Right kidney (tissue), 1 donor: ENCODE results near the gene CCDC43.
"Not testable (repeated sequence)": the region's sequence is repeated elsewhere in the genome, so short reads cannot be mapped to it uniquely, and the experiment has no call there.

Source experiments
- DNase-seq: peaks from one replicate; pipeline ENCODE4 v3.0.0-alpha.2; 2016

Gene CCDC43

GRCh38 chr17:44673893-44674292 lies 15.7 kb downstream of the CCDC43 start:
- DNase-seq = no peak

- DNase-seq = no peak
Observed at GRCh38 chr17:44672479-44673093, 17.0 kb downstream of the CCDC43 start.

- no peak for DNase-seq
Observed at GRCh38 chr17:44666006-44666405, 23.6 kb downstream of the CCDC43 start.

- no peak for DNase-seq
Observed at GRCh38 chr17:44664867-44665266, 24.7 kb downstream of the CCDC43 start.

- no peak for DNase-seq
Observed at GRCh38 chr17:44663095-44663494, 26.5 kb downstream of the CCDC43 start.

- no peak for DNase-seq
Observed at GRCh38 chr17:44661835-44662234, 27.7 kb downstream of the CCDC43 start.

- peak; percentile 50 for DNase-seq
Observed at GRCh38 chr17:44655983-44656710, 33.4 kb downstream of the CCDC43 start, which contains the start of gene MEIOC. Gene MEIOC, plus strand, starts transcription at chr17:44656468. Its CDS starts 146 bp downstream, at chr17:44656614.

GRCh38 chr17:44653954-44654353 lies 35.6 kb downstream of the CCDC43 start:
- DNase-seq = no peak

GRCh38 chr17:44653384-44653783 lies 36.2 kb downstream of the CCDC43 start:
- no peak for DNase-seq

- no peak for DNase-seq
Observed at GRCh38 chr17:44652727-44653126, 36.8 kb downstream of the CCDC43 start.

GRCh38 chr17:44651228-44651627 lies 38.3 kb downstream of the CCDC43 start:
- DNase-seq = no peak

GRCh38 chr17:44648963-44649362 lies 40.6 kb downstream of the CCDC43 start:
- no peak for DNase-seq

GRCh38 chr17:44647736-44648135 lies 41.8 kb downstream of the CCDC43 start:
- DNase-seq = no peak

- DNase-seq = no peak
Observed at GRCh38 chr17:44646280-44646679, 43.3 kb downstream of the CCDC43 start.

GRCh38 chr17:44645341-44645740 lies 44.2 kb downstream of the CCDC43 start:
- DNase-seq = no peak

GRCh38 chr17:44642834-44643233 lies 46.7 kb downstream of the CCDC43 start:
- no peak for DNase-seq

- no peak for DNase-seq
Observed at GRCh38 chr17:44637066-44637465, 52.5 kb downstream of the CCDC43 start.

- no peak for DNase-seq
Observed at GRCh38 chr17:44636562-44636961, 53.0 kb downstream of the CCDC43 start.

- not testable (repeated sequence) for DNase-seq
Observed at GRCh38 chr17:44634401-44634800, 55.2 kb downstream of the CCDC43 start.

- DNase-seq = no peak
Observed at GRCh38 chr17:44633998-44634397, 55.6 kb downstream of the CCDC43 start.

GRCh38 chr17:44630703-44631102 lies 58.9 kb downstream of the CCDC43 start:
- DNase-seq = no peak

- no peak for DNase-seq
Observed at GRCh38 chr17:44629314-44629713, 60.3 kb downstream of the CCDC43 start.

- DNase-seq = peak; percentile 88
Observed at GRCh38 chr17:44628243-44629188, 61.1 kb downstream of the CCDC43 start.
